PFSK-1 (cell line): ENCODE data around the gene STS.

ENCODE experiments used
- FOXP2 ChIP-seq: optimal IDR thresholded peaks from 2 replicates; pipeline ENCODE3; 2011; ENCODE audit warnings: borderline replicate concordance, control low read depth, inconsistent platforms; ENCODE audit not compliant: insufficient read depth; ENCODE audit errors: extremely low read length, extremely low read depth
- POLR2AphosphoS5 ChIP-seq: IDR thresholded peaks from 2 replicates; pipeline ENCODE4 v1.6.1; 2012; ENCODE audit warnings: low read depth, mild to moderate bottlenecking, control low read depth, low read length, moderate library complexity
- SIN3A ChIP-seq: IDR thresholded peaks from 2 replicates; pipeline ENCODE4 v1.6.1; 2012; ENCODE audit warnings: mild to moderate bottlenecking, low read length, moderate library complexity, borderline replicate concordance; ENCODE audit not compliant: insufficient read depth
- TAF1 ChIP-seq: IDR thresholded peaks from 2 replicates; pipeline ENCODE4 v1.6.1; 2012; ENCODE audit warnings: low read length, control low read depth, borderline replicate concordance; ENCODE audit not compliant: insufficient read depth
- TF ChIP-seq, protein P1 (sequence below), 2 experiments: IDR thresholded peaks; 2 replicates each; pipeline versions ENCODE4 v1.6.1 to v1.8.0; 2011 to 2012; ENCODE audit warnings: low read depth in 2 of 2, low read length in 2 of 2, control low read depth in 1 of 2, inconsistent platforms in 1 of 2, mild to moderate bottlenecking in 1 of 2, moderate library complexity in 1 of 2; ENCODE audit not compliant: insufficient read depth in 1 of 2

STS gene

GRCh38 chrX:7119950-7120877 lies 27.3 kb upstream of the STS start:
- TF ChIP-seq SIN3A (no peak), FOXP2 (no peak), POLR2AphosphoS5 (no peak), TAF1 (no peak)
- TF ChIP-seq, protein P1, sequence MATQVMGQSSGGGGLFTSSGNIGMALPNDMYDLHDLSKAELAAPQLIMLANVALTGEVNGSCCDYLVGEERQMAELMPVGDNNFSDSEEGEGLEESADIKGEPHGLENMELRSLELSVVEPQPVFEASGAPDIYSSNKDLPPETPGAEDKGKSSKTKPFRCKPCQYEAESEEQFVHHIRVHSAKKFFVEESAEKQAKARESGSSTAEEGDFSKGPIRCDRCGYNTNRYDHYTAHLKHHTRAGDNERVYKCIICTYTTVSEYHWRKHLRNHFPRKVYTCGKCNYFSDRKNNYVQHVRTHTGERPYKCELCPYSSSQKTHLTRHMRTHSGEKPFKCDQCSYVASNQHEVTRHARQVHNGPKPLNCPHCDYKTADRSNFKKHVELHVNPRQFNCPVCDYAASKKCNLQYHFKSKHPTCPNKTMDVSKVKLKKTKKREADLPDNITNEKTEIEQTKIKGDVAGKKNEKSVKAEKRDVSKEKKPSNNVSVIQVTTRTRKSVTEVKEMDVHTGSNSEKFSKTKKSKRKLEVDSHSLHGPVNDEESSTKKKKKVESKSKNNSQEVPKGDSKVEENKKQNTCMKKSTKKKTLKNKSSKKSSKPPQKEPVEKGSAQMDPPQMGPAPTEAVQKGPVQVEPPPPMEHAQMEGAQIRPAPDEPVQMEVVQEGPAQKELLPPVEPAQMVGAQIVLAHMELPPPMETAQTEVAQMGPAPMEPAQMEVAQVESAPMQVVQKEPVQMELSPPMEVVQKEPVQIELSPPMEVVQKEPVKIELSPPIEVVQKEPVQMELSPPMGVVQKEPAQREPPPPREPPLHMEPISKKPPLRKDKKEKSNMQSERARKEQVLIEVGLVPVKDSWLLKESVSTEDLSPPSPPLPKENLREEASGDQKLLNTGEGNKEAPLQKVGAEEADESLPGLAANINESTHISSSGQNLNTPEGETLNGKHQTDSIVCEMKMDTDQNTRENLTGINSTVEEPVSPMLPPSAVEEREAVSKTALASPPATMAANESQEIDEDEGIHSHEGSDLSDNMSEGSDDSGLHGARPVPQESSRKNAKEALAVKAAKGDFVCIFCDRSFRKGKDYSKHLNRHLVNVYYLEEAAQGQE (IDR thresholded peaks at IDR 0.05; ENCODE audit: insufficient read depth in 1 of 2, low read depth in 2 of 2, low read length in 2 of 2) = no peak

DNA sequence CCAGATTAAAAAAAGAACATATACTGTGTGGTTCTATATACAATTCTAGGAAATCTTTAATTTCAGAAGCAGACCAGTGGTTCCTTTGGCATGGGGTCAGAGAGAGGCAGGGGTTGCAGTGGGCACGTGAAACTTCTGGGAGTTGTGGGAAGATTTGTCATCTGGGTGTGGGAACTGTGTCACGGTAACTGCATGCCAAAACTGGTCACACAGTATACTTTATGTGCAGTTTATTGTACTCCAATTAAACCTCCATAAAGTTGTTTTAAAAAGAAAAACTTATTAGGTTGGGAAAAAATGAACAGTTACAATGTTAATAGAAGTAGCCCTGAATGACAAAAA lies 26.7 kb upstream of the STS start:
- TF ChIP-seq POLR2AphosphoS5 = no peak
- TF ChIP-seq SIN3A = no peak
- TF ChIP-seq FOXP2 = no peak
- TF ChIP-seq, protein P1 (IDR thresholded peaks at IDR 0.05; ENCODE audit: insufficient read depth in 1 of 2, low read depth in 2 of 2, low read length in 2 of 2) = no peak
- no peak for TF ChIP-seq TAF1

- TF ChIP-seq POLR2AphosphoS5 (no peak), SIN3A (no peak), FOXP2 (no peak), TAF1 (no peak)
- TF ChIP-seq, protein P1 (IDR thresholded peaks at IDR 0.05; ENCODE audit: insufficient read depth in 1 of 2, low read depth in 2 of 2, low read length in 2 of 2) = no peak
Observed at GRCh38 chrX:7127056-7127455, 20.5 kb upstream of the STS start.

GRCh38 chrX:7131621-7132020 lies 15.9 kb upstream of the STS start:
- no peak for TF ChIP-seq POLR2AphosphoS5
- no peak for TF ChIP-seq FOXP2
- TF ChIP-seq TAF1 = no peak
- no peak for TF ChIP-seq SIN3A
- TF ChIP-seq, protein P1 (IDR thresholded peaks at IDR 0.05; ENCODE audit: insufficient read depth in 1 of 2, low read depth in 2 of 2, low read length in 2 of 2) = no peak
